ENCODE results near the gene TMEM217. TPM values are rescaled to one million over a fixed set of nuclear protein-coding genes. Genes with fewer than 3 reads are reported as not detected.
"Not testable (repeated sequence)": the region's sequence is repeated elsewhere in the genome, so short reads cannot be mapped to it uniquely, and the experiment has no call there.

The TMEM217 gene
- polyA plus RNA-seq, 4 donors: 1.3 to 1.6 (median 1.4) TPM

GRCh38 chr6:37187321-37188022, 70.5 kb downstream of the TMEM217 start:
- no peak for DNase-seq (ENCODE audit: low read depth in 4 of 4, low spot score in 3 of 4)

DNA sequence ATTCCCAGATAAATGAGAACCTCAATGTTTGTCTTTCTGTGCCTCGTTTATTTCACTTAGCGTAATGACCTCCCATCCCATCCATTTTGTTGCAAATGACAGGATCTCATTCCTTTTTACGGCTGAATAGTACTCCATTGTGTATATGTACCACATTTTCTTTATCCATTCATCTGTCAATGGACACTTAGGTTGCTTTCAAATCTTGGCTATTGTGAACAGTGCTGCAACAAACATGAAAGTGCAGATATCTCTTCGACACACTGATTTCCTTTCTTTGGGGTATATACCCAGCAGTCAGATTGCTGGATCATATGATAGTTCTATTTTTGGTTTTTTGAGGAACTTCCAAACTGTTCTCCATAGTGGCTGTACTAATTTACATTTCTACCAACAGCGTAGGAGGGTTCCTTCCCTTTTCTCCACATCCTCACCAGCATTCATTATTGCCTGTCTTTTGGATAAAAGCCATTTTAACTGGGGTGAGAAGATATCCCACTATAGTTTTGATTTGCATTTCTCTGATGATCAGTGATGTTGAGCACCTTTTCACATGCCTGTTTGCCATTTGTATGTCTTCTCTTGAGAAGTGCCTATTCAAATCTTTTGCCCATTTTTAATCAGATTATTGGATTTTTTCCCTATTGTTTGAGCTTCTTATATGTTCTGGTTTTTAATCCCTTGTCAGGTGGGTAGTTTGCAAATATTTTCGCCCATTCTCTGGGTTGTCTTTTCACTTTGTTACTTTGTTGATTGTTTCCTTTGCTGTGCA, 71.8 kb downstream of the TMEM217 start:
- not testable (repeated sequence) for DNase-seq (ENCODE audit: low read depth in 4 of 4, low spot score in 3 of 4)

DNA sequence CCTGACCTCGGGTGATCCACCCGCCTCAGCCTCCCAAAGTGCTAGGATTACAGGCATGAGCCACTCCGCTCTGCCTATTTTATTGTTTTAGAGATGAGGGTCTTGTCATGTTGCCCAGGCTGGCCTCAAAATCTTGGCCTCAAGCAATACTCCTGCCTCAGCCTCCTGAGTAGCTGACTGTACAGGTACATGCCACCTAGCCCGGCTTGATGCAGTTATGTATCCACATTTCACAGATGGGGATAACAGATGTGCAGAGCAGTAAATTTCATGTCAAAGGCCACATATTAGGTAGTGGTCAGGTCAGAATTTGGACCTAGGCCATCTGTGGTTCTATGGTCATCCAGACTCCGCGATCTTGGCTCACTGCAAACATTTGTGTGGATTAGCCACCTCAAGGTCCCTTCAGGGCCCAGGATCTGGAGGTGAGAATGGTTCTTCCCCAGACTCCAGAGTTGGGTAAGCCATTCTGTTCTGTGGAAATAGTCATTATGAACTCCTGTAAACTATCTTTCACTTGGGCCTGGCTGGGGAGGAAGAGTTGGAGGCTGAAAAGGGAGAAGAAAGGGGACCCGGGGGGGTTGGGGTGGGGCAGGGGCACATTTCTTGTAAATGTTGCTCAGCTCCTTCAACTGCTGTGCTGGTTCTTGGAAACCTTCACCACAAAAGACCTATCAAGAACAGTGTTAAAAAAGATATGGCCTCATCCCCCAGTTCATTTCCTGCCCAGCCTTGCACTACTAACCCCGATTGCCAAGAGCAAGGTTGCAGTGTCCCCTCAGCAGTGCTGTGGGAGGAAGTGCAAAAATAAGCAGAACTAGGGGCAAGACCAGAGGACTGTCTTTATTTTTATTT, 75.0 kb downstream of the TMEM217 start:
- no peak for DNase-seq (ENCODE audit: low read depth in 4 of 4, low spot score in 3 of 4)

- not testable (repeated sequence) for DNase-seq (ENCODE audit: low read depth in 4 of 4, low spot score in 3 of 4)
Observed at GRCh38 chr6:37180610-37181009, 77.3 kb downstream of the TMEM217 start.

DNA sequence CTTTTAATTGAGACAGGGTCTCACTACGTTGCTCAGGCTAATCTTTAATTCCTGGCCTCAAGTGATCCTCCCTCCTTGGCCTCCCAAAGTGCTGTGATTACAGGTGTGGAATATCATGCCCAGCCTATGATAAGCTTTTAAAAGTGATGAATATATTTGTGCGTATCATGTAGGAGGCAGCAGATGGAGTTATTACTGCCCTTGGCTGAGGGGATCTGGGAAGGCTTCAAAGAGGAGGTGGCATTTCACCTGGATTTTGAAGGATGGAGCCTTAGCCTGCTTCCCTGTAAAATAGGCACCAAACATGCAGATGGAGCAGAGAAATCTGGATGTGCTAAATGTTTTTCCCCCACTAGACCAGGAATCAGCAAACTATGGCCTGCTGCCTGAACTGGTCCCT, 77.9 kb downstream of the TMEM217 start:
- DNase-seq (ENCODE audit: low read depth in 4 of 4, low spot score in 3 of 4): no peak

DNA sequence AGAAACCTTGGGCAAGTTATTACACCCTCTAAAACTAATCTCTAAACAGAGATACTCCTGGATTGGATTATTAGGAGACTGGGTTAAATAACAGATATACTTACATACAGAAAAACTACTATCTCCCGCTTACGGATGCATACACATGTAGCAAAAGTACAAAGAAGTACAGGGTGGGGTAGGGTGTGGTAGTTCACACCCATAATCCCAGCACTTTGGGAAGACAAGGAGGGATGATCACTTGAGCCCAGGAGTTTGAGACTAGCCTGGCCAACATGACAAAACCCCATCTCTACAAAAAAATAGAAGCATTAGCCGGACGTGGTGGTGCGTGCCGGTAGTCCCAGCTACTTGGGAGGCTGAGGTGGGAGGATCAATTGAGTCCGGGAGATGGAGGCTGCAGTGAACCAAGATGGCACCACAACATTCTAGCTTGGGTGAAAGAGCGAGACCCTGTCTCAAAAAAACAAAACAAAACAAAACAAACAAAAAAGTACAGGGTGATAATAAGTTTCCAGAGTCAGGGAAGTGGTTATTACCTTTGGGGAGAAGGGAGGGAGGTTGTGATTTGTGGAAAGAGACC, 79.9 kb downstream of the TMEM217 start:
- no peak for DNase-seq (ENCODE audit: low read depth in 4 of 4, low spot score in 3 of 4)

GRCh38 chr6:37177077-37177934, 80.6 kb downstream of the TMEM217 start:
- no peak for DNase-seq (ENCODE audit: low read depth in 4 of 4, low spot score in 3 of 4)

- no peak for DNase-seq (ENCODE audit: low read depth in 4 of 4, low spot score in 3 of 4)
Observed at GRCh38 chr6:37176268-37177076, 81.5 kb downstream of the TMEM217 start.

DNA sequence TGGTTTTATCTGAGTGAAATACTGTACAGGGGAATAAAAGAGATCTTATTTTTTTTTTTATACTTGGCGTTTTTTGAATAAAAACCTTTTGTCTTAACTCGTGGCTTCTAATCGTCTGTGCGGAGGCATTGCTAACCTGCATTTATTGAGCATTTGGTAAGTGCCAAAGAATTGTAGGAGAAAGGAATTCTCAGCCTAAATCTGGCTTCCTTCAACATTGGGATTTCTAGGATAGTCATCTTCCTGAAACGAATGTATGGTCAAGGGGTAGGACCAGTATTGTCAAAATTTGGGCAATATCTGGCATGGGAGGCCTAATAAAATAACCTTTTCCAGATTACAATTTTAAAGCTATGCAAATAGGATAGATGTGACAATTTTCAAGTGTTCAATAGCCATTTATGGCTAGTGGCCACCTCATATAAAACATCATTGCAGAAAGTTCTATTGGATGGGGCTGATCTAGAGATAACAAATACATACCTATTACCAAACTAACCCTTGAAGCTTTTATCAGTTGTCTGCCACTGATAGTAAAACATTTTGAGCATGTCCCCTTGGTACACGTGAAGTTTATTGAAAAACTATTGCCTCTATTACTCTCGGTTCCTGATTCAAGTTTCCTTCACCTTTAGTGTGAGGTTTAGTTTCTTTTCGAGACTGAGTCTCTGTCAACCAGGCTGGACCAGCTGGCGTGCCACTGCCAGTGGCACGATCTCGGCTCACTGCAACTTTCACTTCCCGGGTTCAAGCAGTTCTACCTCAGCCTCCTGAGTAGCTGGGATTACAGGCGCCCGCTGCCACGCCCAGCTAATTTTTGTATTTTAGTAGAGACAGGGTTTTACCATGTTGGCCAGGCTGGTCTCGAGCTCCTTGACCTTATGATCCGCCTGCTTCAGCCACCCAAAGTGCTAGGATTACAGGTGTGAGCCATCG, 82.3 kb downstream of the TMEM217 start:
- DNase-seq (ENCODE audit: low read depth in 4 of 4, low spot score in 3 of 4): no peak

DNA sequence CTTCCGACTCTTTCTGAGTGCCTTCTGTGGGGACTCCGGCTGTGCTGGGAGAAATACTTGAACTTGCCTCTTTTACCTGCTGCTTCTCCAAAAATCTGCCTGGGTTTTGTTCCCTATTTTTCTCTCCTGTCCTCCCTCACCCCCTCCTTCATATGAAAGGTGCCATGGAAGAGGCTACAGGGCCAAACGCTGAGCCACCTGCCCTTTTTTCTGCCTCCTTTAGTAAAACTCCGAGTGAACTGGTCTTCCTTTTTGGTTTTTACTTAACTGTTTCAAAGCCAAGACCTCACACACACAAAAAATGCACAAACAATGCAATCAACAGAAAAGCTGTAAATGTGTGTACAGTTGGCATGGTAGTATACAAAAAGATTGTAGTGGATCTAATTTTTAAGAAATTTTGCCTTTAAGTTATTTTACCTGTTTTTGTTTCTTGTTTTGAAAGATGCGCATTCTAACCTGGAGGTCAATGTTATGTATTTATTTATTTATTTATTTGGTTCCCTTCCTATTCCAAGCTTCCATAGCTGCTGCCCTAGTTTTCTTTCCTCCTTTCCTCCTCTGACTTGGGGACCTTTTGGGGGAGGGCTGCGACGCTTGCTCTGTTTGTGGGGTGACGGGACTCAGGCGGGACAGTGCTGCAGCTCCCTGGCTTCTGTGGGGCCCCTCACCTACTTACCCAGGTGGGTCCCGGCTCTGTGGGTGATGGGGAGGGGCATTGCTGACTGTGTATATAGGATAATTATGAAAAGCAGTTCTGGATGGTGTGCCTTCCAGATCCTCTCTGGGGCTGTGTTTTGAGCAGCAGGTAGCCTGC, 83.2 kb downstream of the TMEM217 start:
- DNase-seq (ENCODE audit: low read depth in 4 of 4, low spot score in 3 of 4): no peak

- DNase-seq (ENCODE audit: low read depth in 4 of 4, low spot score in 3 of 4): no peak
Observed at GRCh38 chr6:37174196-37174514, 83.8 kb downstream of the TMEM217 start.

- no peak for DNase-seq (ENCODE audit: low read depth in 4 of 4, low spot score in 3 of 4)
Observed at GRCh38 chr6:37173493-37174195, 84.3 kb downstream of the TMEM217 start.

DNA sequence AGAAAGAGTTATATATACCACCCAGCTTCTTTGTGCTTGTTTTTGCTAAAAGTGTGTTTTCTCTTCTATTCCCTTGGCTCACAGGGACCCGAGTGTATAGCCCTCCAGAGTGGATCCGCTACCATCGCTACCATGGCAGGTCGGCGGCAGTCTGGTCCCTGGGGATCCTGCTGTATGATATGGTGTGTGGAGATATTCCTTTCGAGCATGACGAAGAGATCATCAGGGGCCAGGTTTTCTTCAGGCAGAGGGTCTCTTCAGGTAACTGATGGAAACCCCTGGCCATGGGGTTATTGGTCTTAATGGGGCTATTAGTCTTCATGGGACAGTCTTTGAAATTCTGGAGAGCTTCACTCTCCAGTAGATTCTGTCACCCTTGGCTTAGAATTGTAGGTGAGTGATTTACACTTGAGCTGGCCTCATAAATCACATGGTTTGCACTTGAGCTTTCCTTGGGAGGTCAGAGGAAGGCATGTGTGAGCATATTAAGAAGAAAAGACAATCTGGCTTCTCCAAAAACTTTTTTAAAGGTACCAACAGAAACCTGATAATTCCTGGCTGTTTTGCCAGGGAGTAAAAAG, 84.9 kb downstream of the TMEM217 start:
- DNase-seq (ENCODE audit: low read depth in 4 of 4, low spot score in 3 of 4): no peak

GRCh38 chr6:37171970-37172812, 85.8 kb downstream of the TMEM217 start:
- peak; percentile 76 to 82 (median 78) for DNase-seq (ENCODE audit: low read depth in 4 of 4, low spot score in 3 of 4)

DNA sequence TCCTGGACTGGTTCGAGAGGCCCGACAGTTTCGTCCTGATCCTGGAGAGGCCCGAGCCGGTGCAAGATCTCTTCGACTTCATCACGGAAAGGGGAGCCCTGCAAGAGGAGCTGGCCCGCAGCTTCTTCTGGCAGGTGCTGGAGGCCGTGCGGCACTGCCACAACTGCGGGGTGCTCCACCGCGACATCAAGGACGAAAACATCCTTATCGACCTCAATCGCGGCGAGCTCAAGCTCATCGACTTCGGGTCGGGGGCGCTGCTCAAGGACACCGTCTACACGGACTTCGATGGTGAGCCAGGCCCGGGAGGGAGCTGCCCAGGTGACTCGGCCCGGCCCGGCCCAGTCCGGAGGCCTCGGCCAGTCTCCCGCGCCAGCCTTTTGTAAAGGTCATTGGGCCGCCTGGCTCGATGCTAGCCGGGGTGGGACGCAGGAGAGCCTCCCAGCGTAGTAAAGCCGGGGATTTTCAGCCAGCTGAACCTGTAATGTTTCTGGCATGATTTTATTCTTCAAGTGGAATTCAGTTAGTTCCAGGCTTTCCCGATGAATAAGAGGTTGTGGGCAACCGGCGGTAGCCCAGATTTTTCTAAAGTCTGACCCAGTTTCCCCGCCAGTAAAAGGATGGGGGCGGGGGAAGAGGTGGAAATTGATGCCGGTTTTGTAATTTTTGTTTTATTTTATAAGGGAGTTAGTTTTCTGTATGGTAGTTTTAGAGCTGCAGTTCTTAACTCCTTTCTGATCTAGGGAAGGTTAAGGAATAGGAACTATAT, 86.6 kb downstream of the TMEM217 start:
- DNase-seq (ENCODE audit: low read depth in 4 of 4, low spot score in 3 of 4): peak in 2 of 4 donors; percentile 22 to 25
